Hepatocyte (in vitro differentiated cells): ENCODE results near the gene CD7.

Source experiments
- CTCF ChIP-seq: fragments of 200-600 bp; sonication (generic); IDR thresholded peaks from 2 replicates; pipeline ENCODE4 v1.5.1; 2016; ENCODE audit warnings: antibody characterized with exemption, mild to moderate bottlenecking; ENCODE audit not compliant: poor library complexity
- EZH2 ChIP-seq: fragments of 200-600 bp; sonication (generic); IDR thresholded peaks from 2 replicates; pipeline ENCODE4 v1.6.1; 2016; ENCODE audit warnings: antibody characterized with exemption, mild to moderate bottlenecking, borderline replicate concordance
- EZH2phosphoT487 ChIP-seq: fragments of 200-600 bp; sonication (generic); IDR thresholded peaks from one replicate; pipeline ENCODE4 v1.6.1; 2018; ENCODE audit warnings: antibody characterized with exemption, mild to moderate bottlenecking, low read depth, moderate library complexity; ENCODE audit not compliant: unreplicated experiment, severe bottlenecking

DNA sequence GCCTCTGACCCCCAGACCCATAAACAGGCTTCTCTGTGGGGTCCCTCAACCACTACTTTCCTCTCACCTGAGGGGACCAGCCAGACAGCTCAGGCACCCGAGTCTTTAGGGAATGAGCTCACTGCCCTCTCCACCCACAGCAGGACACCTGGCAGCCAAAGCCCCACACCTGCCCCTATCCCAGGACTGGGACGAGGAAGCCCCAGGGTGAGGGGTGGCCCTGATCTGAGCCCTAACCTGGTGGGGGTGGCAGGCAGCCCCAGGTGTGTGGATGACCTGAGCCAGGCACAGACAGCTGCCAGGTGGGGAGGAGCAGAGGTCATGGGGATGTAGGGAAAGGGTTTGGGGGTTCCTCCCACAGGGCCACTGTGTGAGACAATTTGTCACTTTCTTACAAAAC lies 40.0 kb upstream of the CD7 start:
- no peak for TF ChIP-seq CTCF
- no peak for TF ChIP-seq EZH2
- TF ChIP-seq EZH2phosphoT487, result no peak
